HEK293 (cell line): ENCODE results near the gene KRT7.
"Not testable (repeated sequence)": the region's sequence is repeated elsewhere in the genome, so short reads cannot be mapped to it uniquely, and the experiment has no call there.

Source experiments
- CTCF ChIA-PET: fragments of 350-600 bp; formaldehyde crosslinking; extraction: SDS; loops from one replicate; lab custom pipeline; 2021; ENCODE audit warnings: antibody characterized with exemption; lab: Yijun Ruan, JAX
- POLR2A ChIA-PET: fragments of 300-600 bp; formaldehyde crosslinking; extraction: SDS; loops from one replicate; lab custom pipeline; 2020; ENCODE audit warnings: antibody characterized with exemption, inconsistent platforms; lab: Yijun Ruan, JAX
- H3K27ac ChIP-seq: fragments of 200-500 bp; sonication (Bioruptor generic); 2 replicates; pipeline ENCODE4 v1.5.1; 2014; ENCODE audit warnings: low read depth, low read length, control low read depth, inconsistent platforms; ENCODE audit errors: extremely low read depth
- H3K36me3 ChIP-seq, 2 experiments: fragments of 200-500 bp in 1 of 2; sonication (Bioruptor generic) in 1 of 2; 1 replicate in 1 of 2; 2 replicates in 1 of 2; pipeline ENCODE4 v1.5.1; 2014 to 2017; ENCODE audit warnings: inconsistent platforms in 2 of 2, low read length in 2 of 2; ENCODE audit not compliant: control insufficient read depth in 2 of 2, insufficient read depth in 1 of 2
- H3K4me1 ChIP-seq: fragments of 200-500 bp; sonication (Bioruptor generic); 2 replicates; pipeline ENCODE4 v1.5.1; 2014; ENCODE audit warnings: mild to moderate bottlenecking, low read length, inconsistent platforms; ENCODE audit not compliant: control insufficient read depth, insufficient read depth
- H3K4me3 ChIP-seq: 2 replicates; pipeline ENCODE4 v1.5.1; 2011; ENCODE audit warnings: low read depth, mild to moderate bottlenecking, control low read depth, low read length, moderate library complexity
- H3K9me3 ChIP-seq: fragments of 200-500 bp; sonication (Bioruptor generic); 2 replicates; pipeline ENCODE4 v1.5.1; 2014; ENCODE audit warnings: low read depth, low read length, inconsistent platforms; ENCODE audit not compliant: control insufficient read depth, insufficient read depth
- FEZF1 ChIP-seq: fragments of 450-650 bp; formaldehyde crosslinking; IDR thresholded peaks from 2 replicates; pipeline ENCODE4 v1.5.1; 2016; ENCODE audit warnings: missing biosample characterization, missing genetic modification characterization
- GLI4 ChIP-seq: fragments of 450-650 bp; formaldehyde crosslinking; IDR thresholded peaks from 2 replicates; pipeline ENCODE4 v1.5.1; 2016; ENCODE audit warnings: missing biosample characterization, missing genetic modification characterization
- KLF7 ChIP-seq: fragments of 450-650 bp; formaldehyde crosslinking; IDR thresholded peaks from 2 replicates; pipeline ENCODE4 v1.5.1; 2016; ENCODE audit warnings: missing biosample characterization, missing genetic modification characterization, borderline replicate concordance
- RBAK ChIP-seq: fragments of 450-650 bp; formaldehyde crosslinking; IDR thresholded peaks from 2 replicates; pipeline ENCODE4 v1.5.1; 2016; ENCODE audit warnings: missing biosample characterization, missing genetic modification characterization
- TCF7L2 ChIP-seq: IDR thresholded peaks from 2 replicates; pipeline ENCODE4 v1.6.1; 2011; ENCODE audit warnings: low read depth, mild to moderate bottlenecking, inconsistent platforms, low read length, moderate library complexity, borderline replicate concordance
- ZBTB6 ChIP-seq: fragments of 450-650 bp; formaldehyde crosslinking; IDR thresholded peaks from 2 replicates; pipeline ENCODE4 v1.5.1; 2017; ENCODE audit warnings: missing biosample characterization, missing genetic modification characterization
- ZIC2 ChIP-seq: fragments of 450-650 bp; formaldehyde crosslinking; IDR thresholded peaks from 2 replicates; pipeline ENCODE4 v1.5.1; 2016; ENCODE audit warnings: missing biosample characterization, missing genetic modification characterization
- ZNF112 ChIP-seq: fragments of 450-650 bp; formaldehyde crosslinking; IDR thresholded peaks from 2 replicates; pipeline ENCODE4 v1.5.0; 2017; ENCODE audit warnings: missing biosample characterization, missing genetic modification characterization
- ZNF133 ChIP-seq: fragments of 450-650 bp; formaldehyde crosslinking; IDR thresholded peaks from 2 replicates; pipeline ENCODE4 v1.5.1; 2016; ENCODE audit warnings: missing biosample characterization, missing genetic modification characterization
- ZNF248 ChIP-seq: fragments of 450-650 bp; formaldehyde crosslinking; IDR thresholded peaks from 2 replicates; pipeline ENCODE4 v1.5.1; 2017; ENCODE audit warnings: missing biosample characterization, missing genetic modification characterization
- ZNF341 ChIP-seq: fragments of 450-650 bp; formaldehyde crosslinking; IDR thresholded peaks from 2 replicates; pipeline ENCODE4; 2016; ENCODE audit warnings: low read depth, missing biosample characterization, missing genetic modification characterization
- ZNF623 ChIP-seq: fragments of 450-650 bp; formaldehyde crosslinking; IDR thresholded peaks from 2 replicates; pipeline ENCODE4 v1.5.1; 2016; ENCODE audit warnings: missing biosample characterization, missing genetic modification characterization
- ZNF660 ChIP-seq: fragments of 450-650 bp; IDR thresholded peaks from 2 replicates; pipeline ENCODE4 v1.5.1; 2018; ENCODE audit warnings: missing biosample characterization, mild to moderate bottlenecking, missing genetic modification characterization
- ZNF664 ChIP-seq: fragments of 450-650 bp; formaldehyde crosslinking; IDR thresholded peaks from 2 replicates; pipeline ENCODE4 v1.5.1; 2016; ENCODE audit warnings: missing biosample characterization, missing genetic modification characterization
- ZNF768 ChIP-seq: fragments of 450-650 bp; formaldehyde crosslinking; IDR thresholded peaks from 2 replicates; pipeline ENCODE4 v1.5.1; 2018; ENCODE audit warnings: missing biosample characterization, mild to moderate bottlenecking, missing genetic modification characterization
- ZSCAN5A ChIP-seq: fragments of 450-650 bp; formaldehyde crosslinking; IDR thresholded peaks from 2 replicates; pipeline ENCODE4 v1.5.1; 2016; ENCODE audit warnings: missing biosample characterization, missing genetic modification characterization

KRT7 gene

GRCh38 chr12:52285172-52285745 is 52.2 kb downstream of the KRT7 start:
- POLR2A ChIA-PET: no interaction called here

GRCh38 chr12:52285851-52286530 is 52.9 kb downstream of the KRT7 start:
- POLR2A ChIA-PET: no interaction called here
- Histone ChIP-seq H3K36me3 (no peaks in the 10 kb centered on the region), H3K27ac (no peak overlapping the region), H3K4me3 (no peak overlapping the region), H3K9me3 (no peaks in the 10 kb centered on the region), H3K4me1 (no peaks in the 10 kb centered on the region)
- CTCF ChIA-PET: interaction anchor here (0.6 to 3.3 kb wide), 13 partner anchors 8 to 720 kb away, joined by 3 to 12 read pairs (median 4); partner anchors contain the start of gene EIF4B
- no peak for TF ChIP-seq ZNF133 (tag by site-specific recombination)

More at GRCh38 chr12:52285172-52285745, 52.2 kb downstream of the KRT7 start:
- H3K27ac ChIP-seq: no peak overlapping the region
- no peak for TF ChIP-seq ZIC2 (tag by site-specific recombination)
- TF ChIP-seq TCF7L2: no peak
- TF ChIP-seq ZNF341: no peak
- TF ChIP-seq RBAK (tag by site-specific recombination): no peak
- no peak for TF ChIP-seq KLF7
- no peak for TF ChIP-seq ZNF623 (tag by site-specific recombination)
- TF ChIP-seq ZNF112 (tag by site-specific recombination): no peak
- TF ChIP-seq ZSCAN5A (tag by site-specific recombination): no peak
- TF ChIP-seq ZNF660 (tag by site-specific recombination): no peak
- no peak for TF ChIP-seq FEZF1 (tag by site-specific recombination)
- TF ChIP-seq ZNF768 (tag by site-specific recombination): no peak
- TF ChIP-seq ZBTB6 (tag by site-specific recombination): no peak
- TF ChIP-seq ZNF664 (tag by site-specific recombination): no peak
- no peak for TF ChIP-seq GLI4
- no peak for TF ChIP-seq ZNF248 (tag by site-specific recombination)
- TF ChIP-seq, all 188 proteins: peak for 0
- Histone ChIP-seq H3K9me3 (no peaks in the 10 kb centered on the region), H3K4me1 (no peaks in the 10 kb centered on the region), H3K4me3 (no peak overlapping the region), H3K36me3 (no peaks in the 10 kb centered on the region)
- CTCF ChIA-PET: interaction anchor here (0.6 to 3.3 kb wide), 10 partner anchors 10 to 130 kb away, joined by 3 to 12 read pairs (median 4); no protein-coding TSS in a partner anchor

GRCh38 chr12:52286857-52287785 is 54.1 kb downstream of the KRT7 start:
- H3K4me3 ChIP-seq, H3K9me3 ChIP-seq, POLR2A ChIA-PET, H3K4me1 ChIP-seq, H3K36me3 ChIP-seq, H3K27ac ChIP-seq: not testable (repeated sequence)
- CTCF ChIA-PET: interaction anchor here (0.5 to 1.8 kb wide), 16 partner anchors 8 to 719 kb away, joined by 3 to 7 read pairs (median 3); partner anchors contain the start of gene EIF4B

GRCh38 chr12:52287816-52288805 is 55.1 kb downstream of the KRT7 start:
- CTCF ChIA-PET: interaction anchor here (1.0 to 1.8 kb wide), 2 partner anchors 9 to 131 kb away, joined by 3 to 7 read pairs; no protein-coding TSS in a partner anchor
- H3K27ac ChIP-seq, H3K9me3 ChIP-seq, H3K4me3 ChIP-seq, H3K36me3 ChIP-seq, H3K4me1 ChIP-seq, POLR2A ChIA-PET: not testable (repeated sequence)

- CTCF ChIA-PET, H3K36me3 ChIP-seq, H3K4me1 ChIP-seq, H3K4me3 ChIP-seq, H3K27ac ChIP-seq, H3K9me3 ChIP-seq, POLR2A ChIA-PET: not testable (repeated sequence)
Observed at GRCh38 chr12:52290483-52291134, 57.6 kb downstream of the KRT7 start.
